Suppressor macrophage treated with lipopolysaccharide for 1 hour (primary cell): ENCODE results near the gene SIL1.
"Not testable (repeated sequence)": the region's sequence is repeated elsewhere in the genome, so short reads cannot be mapped to it uniquely, and the experiment has no call there.

Experiments used
- DNase-seq, 3 donors: peaks; one replicate each; pipeline ENCODE4 v3.0.0-alpha.2; 2020 to 2022

Gene SIL1

GRCh38 chr5:138936968-138937345 is 261.2 kb downstream of the SIL1 start:
- no peak for DNase-seq

DNA sequence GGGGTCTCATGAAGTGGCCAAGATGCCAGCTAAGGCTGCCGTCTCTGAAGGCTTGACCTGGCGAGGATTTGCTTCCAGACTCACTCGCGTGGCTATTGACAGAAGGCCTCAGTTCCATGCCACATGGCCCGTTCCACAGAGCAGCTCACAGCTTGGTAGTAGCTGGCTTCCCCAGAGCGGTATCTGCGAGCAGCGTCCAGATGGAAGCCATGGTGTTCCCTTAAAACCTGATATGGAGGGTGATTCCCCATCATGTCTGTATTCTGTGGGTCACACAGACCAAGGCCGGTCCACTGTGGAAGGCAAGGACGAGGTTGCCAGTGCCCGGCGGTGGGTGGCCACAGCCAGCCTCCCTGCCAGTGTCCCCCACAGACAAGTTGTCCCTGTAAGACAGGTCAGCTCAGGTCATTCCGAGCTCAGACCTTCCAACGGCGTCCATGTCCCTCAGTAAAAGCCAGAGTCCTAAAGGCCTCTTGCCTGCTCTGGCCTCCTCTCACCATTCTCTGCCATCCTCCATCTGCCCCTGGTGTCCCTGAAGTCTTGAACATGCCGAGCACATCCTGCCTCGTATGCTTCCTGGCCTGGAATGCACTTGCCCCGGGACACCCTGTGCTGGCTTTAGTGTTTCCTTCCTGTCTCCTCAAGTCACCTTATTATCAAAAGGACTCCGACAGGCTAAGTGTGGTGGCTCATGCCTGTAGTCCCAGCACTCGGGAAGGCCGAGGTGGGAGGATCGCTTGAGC is 261.8 kb downstream of the SIL1 start:
- no peak for DNase-seq

DNA sequence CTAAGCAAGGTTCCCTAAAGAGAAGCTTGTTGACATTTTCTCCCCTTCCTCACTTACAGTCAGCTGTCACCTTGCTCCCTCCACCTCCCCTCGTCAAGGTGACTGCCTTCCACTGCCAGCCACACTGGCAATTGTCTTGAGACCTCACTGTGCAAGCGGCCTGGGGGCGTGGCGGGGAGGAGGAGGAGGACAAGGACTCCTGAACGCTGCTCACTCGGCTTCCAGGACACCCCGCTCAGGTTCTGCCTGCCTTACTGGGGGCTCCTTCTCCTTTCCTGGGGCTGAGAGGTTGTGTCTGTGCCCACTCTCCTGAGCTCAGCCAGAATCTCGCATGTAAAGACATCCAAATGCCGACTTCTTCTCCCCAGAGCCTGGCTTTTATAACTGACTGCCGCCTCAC is 262.7 kb downstream of the SIL1 start:
- no peak for DNase-seq

- no peak for DNase-seq
These were observed 263.2 kb downstream of the SIL1 start for GRCh38 chr5:138934971-138935370.

DNA sequence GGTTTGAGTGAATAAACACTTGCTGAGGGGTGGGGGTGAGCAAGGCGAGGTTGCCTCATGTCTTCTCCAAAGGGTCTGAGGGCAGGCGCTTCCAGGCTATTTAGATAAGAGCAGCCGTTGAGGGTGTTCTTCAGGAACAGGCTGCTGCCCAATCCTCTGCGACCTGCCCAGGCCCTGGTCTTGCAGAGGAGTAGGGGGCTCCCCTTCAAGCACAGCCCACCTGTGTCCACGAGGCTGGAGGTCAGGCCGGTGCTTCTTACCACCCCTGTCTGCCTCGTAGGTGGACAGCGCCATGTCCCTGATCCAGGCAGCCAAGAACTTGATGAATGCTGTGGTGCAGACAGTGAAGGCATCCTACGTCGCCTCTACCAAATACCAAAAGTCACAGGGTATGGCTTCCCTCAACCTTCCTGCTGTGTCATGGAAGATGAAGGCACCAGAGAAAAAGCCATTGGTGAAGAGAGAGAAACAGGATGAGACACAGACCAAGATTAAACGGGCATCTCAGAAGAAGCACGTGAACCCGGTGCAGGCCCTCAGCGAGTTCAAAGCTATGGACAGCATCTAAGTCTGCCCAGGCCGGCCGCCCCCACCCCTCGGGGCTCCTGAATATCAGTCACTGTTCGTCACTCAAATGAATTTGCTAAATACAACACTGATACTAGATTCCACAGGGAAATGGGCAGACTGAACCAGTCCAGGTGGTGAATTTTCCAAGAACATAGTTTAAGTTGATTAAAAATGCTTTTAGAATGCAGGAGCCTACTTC is 264.5 kb downstream of the SIL1 start:
- DNase-seq, result no peak

- DNase-seq, result no peak
These were observed 265.9 kb downstream of the SIL1 start for GRCh38 chr5:138932171-138932810.

GRCh38 chr5:138930371-138931097 is 267.6 kb downstream of the SIL1 start:
- no peak for DNase-seq

- DNase-seq, result no peak
These were observed 268.6 kb downstream of the SIL1 start for GRCh38 chr5:138929571-138929955.

GRCh38 chr5:138927979-138928378 is 270.2 kb downstream of the SIL1 start:
- DNase-seq, result no peak

DNA sequence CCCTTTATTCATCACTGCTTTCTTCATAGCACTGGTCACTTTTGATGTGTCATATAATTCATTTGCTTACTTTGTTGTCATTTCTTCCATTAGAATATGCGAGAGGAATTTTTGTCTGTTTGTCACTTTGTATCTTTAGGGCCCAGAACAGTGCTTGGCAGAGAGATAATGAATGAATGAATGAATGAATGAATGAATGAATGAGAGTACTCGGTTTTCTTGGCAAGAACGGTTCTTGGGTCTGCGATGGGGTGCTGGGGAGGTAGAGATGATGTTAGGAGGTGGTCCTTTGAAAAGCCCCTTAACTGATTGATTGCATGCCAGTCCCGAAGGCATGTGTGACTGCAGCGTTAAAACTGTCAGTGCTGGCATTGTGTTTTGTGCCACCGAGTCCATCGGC is 270.6 kb downstream of the SIL1 start:
- DNase-seq, result no peak

DNA sequence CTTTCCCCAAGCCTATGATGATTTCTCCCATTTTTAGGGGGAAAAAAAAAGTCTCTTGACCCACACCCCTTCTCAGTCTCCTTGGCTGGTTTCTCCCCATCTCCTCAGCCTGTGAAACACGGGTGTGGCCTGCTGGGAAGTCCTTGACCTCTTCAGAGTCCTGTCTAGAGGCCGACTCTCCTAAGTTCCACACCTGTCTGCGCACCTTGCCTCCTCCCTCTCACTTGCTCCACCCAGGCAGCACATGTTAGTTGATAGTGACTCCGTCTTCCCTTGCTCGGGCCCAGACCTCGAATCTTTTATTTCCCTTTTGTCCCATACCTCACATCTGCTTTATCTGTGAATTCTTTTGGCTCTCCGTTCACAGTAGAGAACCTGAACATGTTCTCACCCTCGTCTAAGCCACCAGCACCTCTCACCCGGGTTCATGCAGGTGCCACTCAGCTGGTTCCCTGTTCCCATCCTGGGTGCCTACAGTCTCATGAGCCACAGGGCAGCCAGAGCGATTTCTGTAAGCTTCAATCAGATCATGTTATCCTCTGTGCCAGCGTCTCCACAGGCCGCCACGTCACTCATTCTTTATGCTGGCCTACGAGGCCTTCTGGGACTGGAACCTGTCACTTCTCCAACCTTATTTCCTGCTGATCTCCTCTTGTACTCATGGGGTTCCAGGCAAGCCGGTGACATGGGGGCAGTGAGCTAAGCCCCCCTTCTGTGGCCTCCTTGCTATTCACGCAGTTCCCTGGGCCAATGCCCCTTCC is 271.3 kb downstream of the SIL1 start:
- DNase-seq, result no peak

DNA sequence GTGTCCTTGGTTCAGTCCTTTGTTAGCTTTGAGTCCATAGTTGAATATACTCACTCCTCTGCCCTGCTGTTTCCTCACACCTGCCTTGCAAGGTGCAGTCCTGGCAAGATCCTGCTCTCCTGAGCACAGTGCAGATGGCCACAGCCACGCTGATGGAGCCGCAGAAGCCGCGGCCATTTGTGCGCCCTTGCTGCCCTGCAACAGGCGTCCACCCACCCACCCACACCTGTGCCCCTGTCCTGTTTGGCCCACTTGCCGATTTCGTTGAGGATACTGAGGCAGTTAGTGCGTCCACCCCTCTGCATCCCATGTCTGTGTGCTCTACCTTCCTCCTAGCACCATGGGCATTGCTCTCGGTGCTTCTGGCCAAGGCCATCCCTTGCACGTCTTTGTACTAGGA is 271.9 kb downstream of the SIL1 start:
- no peak for DNase-seq

DNA sequence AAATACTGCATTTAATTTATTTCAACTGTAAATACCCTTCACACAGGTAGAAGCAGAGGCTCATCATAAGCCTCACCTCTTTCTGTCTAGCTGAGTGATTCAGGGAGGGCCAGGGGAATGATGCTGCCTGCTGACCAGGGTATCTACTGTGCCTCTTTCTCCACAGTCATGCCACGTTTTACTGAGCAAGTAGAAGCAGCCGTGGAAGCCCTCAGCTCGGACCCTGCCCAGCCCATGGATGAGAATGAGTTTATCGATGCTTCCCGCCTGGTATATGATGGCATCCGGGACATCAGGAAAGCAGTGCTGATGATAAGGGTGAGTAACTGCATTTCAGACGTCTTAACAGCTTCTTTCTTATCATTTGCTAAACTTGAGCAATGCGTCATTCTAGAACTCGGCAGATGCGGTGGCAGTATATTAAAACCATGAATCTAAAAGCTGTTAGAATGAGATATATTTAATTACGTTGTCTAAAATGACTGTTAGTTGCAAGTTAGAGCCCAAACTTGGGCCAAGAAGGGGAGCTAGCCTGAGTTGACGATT is 273.0 kb downstream of the SIL1 start:
- DNase-seq, result no peak

DNA sequence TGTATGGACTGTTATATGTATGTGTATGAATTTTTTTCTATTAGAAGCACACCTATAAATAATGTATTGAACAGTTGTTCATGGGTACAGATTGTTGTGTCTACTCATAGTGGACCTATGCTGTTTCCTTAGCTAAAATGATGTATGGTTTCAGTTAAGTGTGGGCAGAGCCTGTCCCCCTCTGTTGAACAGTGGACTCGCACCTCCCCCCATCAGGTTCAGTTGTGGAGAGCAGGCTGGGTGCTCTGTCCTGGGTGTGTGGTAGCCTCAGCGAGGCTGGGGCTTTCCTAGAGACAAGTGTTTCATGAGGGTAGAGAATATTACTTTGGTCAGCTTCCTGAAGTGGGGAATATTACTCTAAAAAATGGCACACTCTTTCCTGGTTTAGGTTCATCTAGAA is 275.7 kb downstream of the SIL1 start:
- DNase-seq, result no peak

DNA sequence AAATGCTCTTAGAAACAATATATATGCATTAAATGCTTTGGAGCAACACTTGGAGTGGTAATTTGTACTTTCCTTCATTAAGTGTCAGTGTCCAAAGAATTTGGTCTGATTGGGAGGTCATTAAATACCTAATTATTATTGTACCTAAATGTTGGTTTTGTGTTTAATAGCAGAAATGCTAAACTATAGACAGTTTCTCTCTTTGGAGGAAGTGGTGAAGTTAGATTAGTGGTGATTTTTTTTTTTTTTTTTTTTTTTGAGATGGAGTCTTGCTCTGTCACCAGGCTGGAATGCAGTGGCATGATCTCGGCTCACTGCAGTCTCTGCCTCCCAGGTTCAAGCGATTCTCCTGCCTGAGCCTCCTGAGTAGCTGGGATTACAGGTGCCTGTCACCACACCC is 276.8 kb downstream of the SIL1 start:
- not testable (repeated sequence) for DNase-seq

- DNase-seq, result no peak
These were observed 278.0 kb downstream of the SIL1 start for GRCh38 chr5:138920181-138920580.

DNA sequence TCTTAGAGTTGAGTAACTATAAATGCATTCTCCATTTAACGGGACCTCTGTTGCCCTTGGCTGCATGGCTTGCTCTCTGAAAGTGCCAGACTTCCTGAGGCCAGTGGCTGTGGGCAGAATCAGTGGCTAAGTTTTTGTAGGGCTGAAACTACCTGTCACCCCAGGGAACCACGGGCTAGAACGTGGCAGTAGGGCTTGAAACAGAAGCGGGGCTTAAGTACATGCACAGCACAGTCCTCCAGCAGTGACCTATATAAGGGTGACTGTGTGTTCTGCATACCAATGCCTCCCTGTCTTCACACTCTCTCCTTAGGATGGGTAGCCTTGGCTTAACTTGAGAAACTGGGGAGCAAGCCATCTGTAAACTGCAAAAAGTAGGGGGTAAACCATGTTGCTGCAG is 279.5 kb downstream of the SIL1 start:
- no peak for DNase-seq

DNA sequence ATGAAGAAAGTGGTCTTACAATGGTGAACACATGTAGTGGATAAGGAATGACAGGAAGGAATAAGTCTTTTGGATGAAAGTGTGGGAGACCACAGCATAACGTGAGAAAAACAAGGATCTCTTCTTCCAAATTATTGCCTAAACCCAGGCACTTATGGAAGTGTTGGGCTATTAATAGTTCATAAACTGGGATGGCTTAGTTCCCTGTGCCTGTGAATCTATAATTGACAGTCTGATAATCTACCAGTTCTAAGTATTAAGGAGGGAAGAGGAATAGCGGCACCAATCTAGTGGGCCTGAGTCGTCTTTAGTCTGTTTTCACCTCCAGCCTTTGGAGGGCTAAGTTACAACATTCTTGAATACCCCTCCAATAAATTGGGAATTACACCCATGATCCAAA is 283.8 kb downstream of the SIL1 start:
- no peak for DNase-seq

DNA sequence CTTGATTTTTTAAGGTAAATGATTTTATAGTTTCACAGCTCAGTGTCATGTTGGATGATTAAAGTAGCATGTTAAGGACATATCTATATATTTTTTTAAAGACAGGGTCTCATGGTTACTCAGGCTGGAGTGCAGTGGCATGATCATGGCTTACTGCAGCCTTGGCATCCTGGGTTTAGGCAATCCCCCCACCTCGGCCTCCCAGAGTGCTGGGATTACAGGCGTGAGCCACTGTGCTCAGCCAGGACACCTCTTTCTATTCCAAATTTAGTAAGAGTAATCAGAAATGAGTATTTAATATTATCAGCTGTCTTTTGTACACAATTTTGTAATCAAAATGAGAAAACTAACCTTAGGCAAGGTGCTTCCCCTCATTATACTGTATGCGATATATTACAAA is 284.4 kb downstream of the SIL1 start:
- no peak for DNase-seq

DNA sequence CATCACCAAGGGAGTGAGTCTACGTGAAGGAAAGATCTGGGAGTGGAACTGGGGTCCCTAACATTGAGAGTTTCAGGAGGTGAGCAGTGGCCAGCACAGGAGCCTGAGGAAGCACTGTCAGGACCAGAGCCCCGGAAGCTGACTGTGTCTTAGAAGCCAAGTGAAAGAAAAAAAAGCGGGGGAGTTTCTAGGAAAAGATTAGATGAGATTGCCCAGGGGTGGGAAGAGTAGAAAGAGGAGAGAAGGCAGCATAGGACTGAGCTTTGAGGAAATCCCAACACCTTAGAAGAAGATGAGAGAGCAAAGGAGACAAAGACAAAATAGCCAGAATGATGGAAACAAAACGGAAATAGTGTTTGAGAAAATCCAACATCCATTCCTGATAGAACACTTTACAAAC is 286.1 kb downstream of the SIL1 start:
- DNase-seq, result no peak

- DNase-seq, result no peak
These were observed 286.7 kb downstream of the SIL1 start for GRCh38 chr5:138911441-138911840.

- no peak for DNase-seq
These were observed 287.5 kb downstream of the SIL1 start for GRCh38 chr5:138910546-138911185.
